HepG2 (cell line): ENCODE data around the gene HNRNPR. TPM values are rescaled to one million over a fixed set of nuclear protein-coding genes. Genes with fewer than 3 reads are reported as not detected.

ENCODE experiments used
- CBX5 ChIP-seq: sonication (generic); formaldehyde crosslinking; IDR thresholded peaks from 2 replicates; pipeline ENCODE4 v1.4.0; 2020; ENCODE audit warnings: missing genetic modification reagents, borderline replicate concordance
- ELF1 ChIP-seq: sonication (generic); formaldehyde crosslinking; IDR thresholded peaks from 2 replicates; pipeline ENCODE4 v1.4.0; 2020; ENCODE audit warnings: missing genetic modification reagents
- FOXA1 ChIP-seq, 2 experiments: fragments of 450-650 bp in 1 of 2; sonication (generic) in 1 of 2; formaldehyde crosslinking in 1 of 2; IDR thresholded peaks; 2 replicates each; pipeline versions ENCODE4 v1.4.0 to v1.6.1; 2016 to 2020; ENCODE audit warnings: missing genetic modification reagents in 1 of 2
- FOXJ3 ChIP-seq: sonication (generic); formaldehyde crosslinking; IDR thresholded peaks from 2 replicates; pipeline ENCODE4 v1.4.0; 2020; ENCODE audit warnings: missing genetic modification reagents, mild to moderate bottlenecking, borderline replicate concordance
- GATAD2A ChIP-seq: IDR thresholded peaks from 2 replicates; pipeline ENCODE4 v1.6.1; 2016
- GZF1 ChIP-seq: sonication (generic); formaldehyde crosslinking; IDR thresholded peaks from 2 replicates; pipeline ENCODE4 v1.5.1; 2020; ENCODE audit warnings: mild to moderate bottlenecking, missing genetic modification reagents
- HBP1 ChIP-seq: IDR thresholded peaks from 2 replicates; pipeline ENCODE4 v1.6.1; 2016; ENCODE audit warnings: low read depth, control low read depth
- HINFP ChIP-seq: sonication (generic); formaldehyde crosslinking; IDR thresholded peaks from 2 replicates; pipeline ENCODE4 v1.4.0; 2020; ENCODE audit warnings: low read depth, mild to moderate bottlenecking, missing genetic modification reagents
- ISL2 ChIP-seq: sonication (generic); formaldehyde crosslinking; IDR thresholded peaks from 2 replicates; pipeline ENCODE4 v1.5.0; 2020; ENCODE audit warnings: missing genetic modification reagents
- MIER2 ChIP-seq: IDR thresholded peaks from 2 replicates; pipeline ENCODE4 v1.6.1; 2016; ENCODE audit warnings: missing biosample characterization, missing genetic modification reagents
- MYNN ChIP-seq: sonication (generic); formaldehyde crosslinking; IDR thresholded peaks from 2 replicates; pipeline ENCODE4 v1.4.0; 2020; ENCODE audit warnings: mild to moderate bottlenecking, low read depth, missing genetic modification reagents
- MZF1 ChIP-seq: sonication (generic); formaldehyde crosslinking; IDR thresholded peaks from 2 replicates; pipeline ENCODE4 v1.8.1; 2023; ENCODE audit warnings: mild to moderate bottlenecking, missing genetic modification reagents, borderline replicate concordance
- NCOR1 ChIP-seq: fragments of 200-600 bp; sonication (generic); IDR thresholded peaks from 2 replicates; pipeline ENCODE4 v1.7.0; 2017; ENCODE audit warnings: antibody characterized with exemption, low read length, borderline replicate concordance
- RBFOX2 ChIP-seq: fragments of 200-400 bp; formaldehyde crosslinking; IDR thresholded peaks from 2 replicates; pipeline ENCODE4 v1.6.1; 2017; ENCODE audit warnings: low read depth, mild to moderate bottlenecking, low read length
- SNAI1 ChIP-seq: sonication (generic); formaldehyde crosslinking; IDR thresholded peaks from 2 replicates; pipeline ENCODE4 v1.5.0; 2020; ENCODE audit warnings: mild to moderate bottlenecking, missing genetic modification reagents, borderline replicate concordance
- SOX5 ChIP-seq: IDR thresholded peaks from 2 replicates; pipeline ENCODE4 v1.6.1; 2016; ENCODE audit warnings: borderline replicate concordance
- TBL1XR1 ChIP-seq: fragments of 150-350 bp; IDR thresholded peaks from 2 replicates; pipeline ENCODE4 v1.6.1; 2014; ENCODE audit warnings: borderline replicate concordance, low read length; ENCODE audit not compliant: partially characterized antibody
- ZNF160 ChIP-seq: sonication (generic); formaldehyde crosslinking; IDR thresholded peaks from 2 replicates; pipeline ENCODE4 v1.8.0; 2022; ENCODE audit warnings: mild to moderate bottlenecking, inconsistent platforms, missing genetic modification reagents
- ZNF430 ChIP-seq: sonication (generic); formaldehyde crosslinking; IDR thresholded peaks from 2 replicates; pipeline ENCODE4 v1.9.0; 2021; ENCODE audit warnings: mild to moderate bottlenecking, missing genetic modification reagents
- ZNF546 ChIP-seq: sonication (generic); formaldehyde crosslinking; conservative IDR thresholded peaks from 2 replicates; pipeline ENCODE4 v1.8.1; 2023; ENCODE audit warnings: mild to moderate bottlenecking, missing genetic modification reagents
- ZNF552 ChIP-seq: sonication (generic); formaldehyde crosslinking; IDR thresholded peaks from 2 replicates; pipeline ENCODE4 v1.9.0; 2022; ENCODE audit warnings: missing genetic modification reagents, mild to moderate bottlenecking, borderline replicate concordance
- ZNF577 ChIP-seq: sonication (generic); formaldehyde crosslinking; IDR thresholded peaks from 2 replicates; pipeline ENCODE4 v1.4.0; 2020; ENCODE audit warnings: mild to moderate bottlenecking, low read depth, missing genetic modification reagents, borderline replicate concordance
- ZNF605 ChIP-seq: sonication (generic); formaldehyde crosslinking; IDR thresholded peaks from 2 replicates; pipeline ENCODE4 v1.8.0; 2022; ENCODE audit warnings: mild to moderate bottlenecking, missing genetic modification reagents
- ZNF737 ChIP-seq: sonication (generic); formaldehyde crosslinking; IDR thresholded peaks from 2 replicates; pipeline ENCODE4 v1.5.0; 2020; ENCODE audit warnings: missing genetic modification reagents, mild to moderate bottlenecking, borderline replicate concordance
- polyA plus RNA-seq, 8 experiments: library from polyadenylated mRNA; depleted of rRNA in 3 of 8; stranded (reverse) in 7 of 8; unstranded in 1 of 8; fragments of >200 nt; fragmentation: Illumina TruSeq in 4 of 8; extraction: Trizol in 4 of 8; gene quantifications; 2 replicates each; pipeline versions ENCODE4 v1.2.1 to v1.2.3, GENCODE V29; 2011 to 2016; ENCODE audit warnings: low read depth in 4 of 8, missing spikeins in 1 of 8, mixed read lengths in 1 of 8; ENCODE audit not compliant: insufficient read depth in 1 of 8
- total RNA-seq, 5 experiments: library from RNA; depleted of rRNA; stranded (reverse); fragments of >200 nt; fragmentation: Illumina TruSeq; extraction: Trizol; gene quantifications; 2 replicates each; pipeline ENCODE4 v1.2.3, GENCODE V29; 2016; ENCODE audit warnings: low read depth in 1 of 5
- TF ChIP-seq, protein P1 (sequence below): sonication (generic); formaldehyde crosslinking; IDR thresholded peaks from 2 replicates; pipeline ENCODE4 v1.9.0; 2022; ENCODE audit warnings: missing genetic modification reagents, mild to moderate bottlenecking, borderline replicate concordance

Gene HNRNPR
- total and polyA plus RNA-seq, 2 of the 13 experiments (the other 11 are each of a cell fraction or from before 2014, with no cell fraction given), result 133 to 216 TPM

- 0 out of 2 replicates have a peak, but pooled peaks have one; percentile 14 for TF ChIP-seq HINFP (CRISPR knock-in tag)
- peak; percentile 82 for TF ChIP-seq ZNF605
- TF ChIP-seq MYNN (CRISPR knock-in tag), result no peak
- TF ChIP-seq ZNF737 (CRISPR knock-in tag), result no peak
- TF ChIP-seq, protein P1, sequence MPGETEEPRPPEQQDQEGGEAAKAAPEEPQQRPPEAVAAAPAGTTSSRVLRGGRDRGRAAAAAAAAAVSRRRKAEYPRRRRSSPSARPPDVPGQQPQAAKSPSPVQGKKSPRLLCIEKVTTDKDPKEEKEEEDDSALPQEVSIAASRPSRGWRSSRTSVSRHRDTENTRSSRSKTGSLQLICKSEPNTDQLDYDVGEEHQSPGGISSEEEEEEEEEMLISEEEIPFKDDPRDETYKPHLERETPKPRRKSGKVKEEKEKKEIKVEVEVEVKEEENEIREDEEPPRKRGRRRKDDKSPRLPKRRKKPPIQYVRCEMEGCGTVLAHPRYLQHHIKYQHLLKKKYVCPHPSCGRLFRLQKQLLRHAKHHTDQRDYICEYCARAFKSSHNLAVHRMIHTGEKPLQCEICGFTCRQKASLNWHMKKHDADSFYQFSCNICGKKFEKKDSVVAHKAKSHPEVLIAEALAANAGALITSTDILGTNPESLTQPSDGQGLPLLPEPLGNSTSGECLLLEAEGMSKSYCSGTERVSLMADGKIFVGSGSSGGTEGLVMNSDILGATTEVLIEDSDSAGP, result peak; percentile 93; the same call in 1 of the 2 replicates
- TF ChIP-seq FOXJ3 (CRISPR knock-in tag), result 0 out of 2 replicates have a peak, but pooled peaks have one; percentile 17
- no peak for TF ChIP-seq HBP1
- no peak for TF ChIP-seq MZF1 (CRISPR knock-in tag)
- TF ChIP-seq FOXA1 (IDR thresholded peaks at IDR 0.05), result no peak
- TF ChIP-seq FOXA1 (CRISPR knock-in tag; IDR thresholded peaks at IDR 0.05), result 0 out of 2 replicates have a peak, but pooled peaks have one; percentile 1
- TF ChIP-seq ELF1, result peak; percentile 85
- TF ChIP-seq SOX5 (CRISPR knock-in tag), result no peak; the same call in 1 of the 2 replicates
- 0 out of 2 replicates have a peak, but pooled peaks have one; percentile 33 for TF ChIP-seq CBX5
- TF ChIP-seq ZNF546 (CRISPR knock-in tag), result peak; percentile 74; the same call in 1 of the 2 replicates
- peak; percentile 50; the same call in 1 of the 2 replicates for TF ChIP-seq ZNF430 (CRISPR knock-in tag)
- TF ChIP-seq GZF1, result no peak
- no peak; the same call in 1 of the 2 replicates for TF ChIP-seq ZNF160 (CRISPR knock-in tag)
- no peak for TF ChIP-seq MIER2
- peak; percentile 94 for TF ChIP-seq RBFOX2
- TF ChIP-seq SNAI1 (CRISPR knock-in tag), result no peak; the same call in 1 of the 2 replicates
- TF ChIP-seq TBL1XR1, result no peak
- TF ChIP-seq ISL2, result peak; percentile 69
- TF ChIP-seq ZNF577, result no peak
- TF ChIP-seq GATAD2A (CRISPR knock-in tag), result peak; percentile 8; the same call in 1 of the 2 replicates
- TF ChIP-seq ZNF552 (CRISPR knock-in tag), result peak; percentile 90; the same call in 1 of the 2 replicates
- TF ChIP-seq NCOR1, result peak; percentile 37; the same call in 1 of the 2 replicates
These were observed at the start of gene HNRNPR (continued) for GRCh38 chr1:23344111-23344986.
